ENCODE data around the gene PAGR1. TPM values are rescaled to one million over a fixed set of nuclear protein-coding genes. Genes with fewer than 3 reads are reported as not detected.

The PAGR1 gene
- total and polyA plus RNA-seq, 12 donors = 9.6 to 35.1 (median 13.0) TPM

DNA sequence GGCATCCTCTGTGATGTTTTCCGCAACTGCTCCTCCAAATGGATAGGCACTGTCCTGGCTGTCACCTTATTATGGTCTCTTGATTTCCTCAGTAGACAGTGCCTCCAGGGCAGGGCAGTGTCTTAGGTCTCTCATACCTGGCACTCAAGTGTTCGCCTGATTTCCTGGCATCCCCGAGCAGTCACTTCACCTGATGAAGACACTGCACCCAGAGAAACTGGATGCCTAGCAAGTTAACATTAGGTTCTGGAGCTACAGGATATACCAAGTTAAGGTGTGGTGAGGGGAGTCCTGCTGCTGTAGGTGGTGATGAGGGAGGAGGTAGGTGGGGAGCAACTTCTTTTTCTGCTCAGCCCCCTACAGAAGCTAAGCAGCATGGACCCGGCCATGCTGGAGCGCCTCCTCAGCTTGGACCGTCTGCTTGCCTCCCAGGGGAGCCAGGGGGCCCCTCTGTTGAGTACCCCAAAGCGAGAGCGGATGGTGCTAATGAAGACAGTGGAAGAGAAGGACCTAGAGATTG, 13.5 kb upstream of the PAGR1 start:
- no peaks in the 10 kb centered on the region for H3K27me3 ChIP-seq
- intact Hi-C loops (cut with DNase I) = loop anchor here in 1 of 10 donors (10.0 kb wide), 1 partner anchor 172 kb away; the partner anchor contains the start of gene TAOK2
- no peak overlapping the region for H3K4me3 ChIP-seq
- peaks cover 5 to 16% (median 13%) of the 10 kb centered on the region in 9 donors for H3K4me1 ChIP-seq
- no peak overlapping the region for H3K27ac ChIP-seq
- ATAC-seq (no peak), DNase-seq (no peak)
- 98% methylated on average over 8 of the region's 8 CpGs for WGBS, 2 donors
- H3K36me3 ChIP-seq = peaks cover 0 to 52% (median 12%) of the 10 kb centered on the region in 9 donors
- H3K9me3 ChIP-seq = no peaks in the 10 kb centered on the region
- TF ChIP-seq, protein P1, sequence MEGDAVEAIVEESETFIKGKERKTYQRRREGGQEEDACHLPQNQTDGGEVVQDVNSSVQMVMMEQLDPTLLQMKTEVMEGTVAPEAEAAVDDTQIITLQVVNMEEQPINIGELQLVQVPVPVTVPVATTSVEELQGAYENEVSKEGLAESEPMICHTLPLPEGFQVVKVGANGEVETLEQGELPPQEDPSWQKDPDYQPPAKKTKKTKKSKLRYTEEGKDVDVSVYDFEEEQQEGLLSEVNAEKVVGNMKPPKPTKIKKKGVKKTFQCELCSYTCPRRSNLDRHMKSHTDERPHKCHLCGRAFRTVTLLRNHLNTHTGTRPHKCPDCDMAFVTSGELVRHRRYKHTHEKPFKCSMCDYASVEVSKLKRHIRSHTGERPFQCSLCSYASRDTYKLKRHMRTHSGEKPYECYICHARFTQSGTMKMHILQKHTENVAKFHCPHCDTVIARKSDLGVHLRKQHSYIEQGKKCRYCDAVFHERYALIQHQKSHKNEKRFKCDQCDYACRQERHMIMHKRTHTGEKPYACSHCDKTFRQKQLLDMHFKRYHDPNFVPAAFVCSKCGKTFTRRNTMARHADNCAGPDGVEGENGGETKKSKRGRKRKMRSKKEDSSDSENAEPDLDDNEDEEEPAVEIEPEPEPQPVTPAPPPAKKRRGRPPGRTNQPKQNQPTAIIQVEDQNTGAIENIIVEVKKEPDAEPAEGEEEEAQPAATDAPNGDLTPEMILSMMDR (IDR thresholded peaks at IDR 0.05) = no peak

GRCh38 chr16:29804020-29804419, 11.9 kb upstream of the PAGR1 start:
- no peaks in the 10 kb centered on the region for H3K27me3 ChIP-seq
- intact Hi-C loops (cut with DNase I) = loop anchor here in 2 of 10 donors (2.0 to 10.0 kb wide), 2 partner anchors 13 to 171 kb away; partner anchors contain the start of genes KIF22 (in 1 of the 2) and TAOK2 (in 1 of the 2)
- ATAC-seq (no peak), DNase-seq (no peak)
- WGBS, 2 donors = 80 to 84% methylated on average over 8 of the region's 8 CpGs
- TF ChIP-seq, protein P1 (IDR thresholded peaks at IDR 0.05) = no peak
- H3K4me3 ChIP-seq = peak overlapping the region in 5 of 10 donors; percentile 65 to 99 (median 76)
- peaks cover 0 to 43% (median 12%) of the 10 kb centered on the region in 9 donors for H3K36me3 ChIP-seq
- peaks cover 15 to 32% (median 28%) of the 10 kb centered on the region in 9 donors for H3K4me1 ChIP-seq
- peak overlapping the region; percentile 94 to 100 (median 97) for H3K27ac ChIP-seq
- no peaks in the 10 kb centered on the region for H3K9me3 ChIP-seq

DNA sequence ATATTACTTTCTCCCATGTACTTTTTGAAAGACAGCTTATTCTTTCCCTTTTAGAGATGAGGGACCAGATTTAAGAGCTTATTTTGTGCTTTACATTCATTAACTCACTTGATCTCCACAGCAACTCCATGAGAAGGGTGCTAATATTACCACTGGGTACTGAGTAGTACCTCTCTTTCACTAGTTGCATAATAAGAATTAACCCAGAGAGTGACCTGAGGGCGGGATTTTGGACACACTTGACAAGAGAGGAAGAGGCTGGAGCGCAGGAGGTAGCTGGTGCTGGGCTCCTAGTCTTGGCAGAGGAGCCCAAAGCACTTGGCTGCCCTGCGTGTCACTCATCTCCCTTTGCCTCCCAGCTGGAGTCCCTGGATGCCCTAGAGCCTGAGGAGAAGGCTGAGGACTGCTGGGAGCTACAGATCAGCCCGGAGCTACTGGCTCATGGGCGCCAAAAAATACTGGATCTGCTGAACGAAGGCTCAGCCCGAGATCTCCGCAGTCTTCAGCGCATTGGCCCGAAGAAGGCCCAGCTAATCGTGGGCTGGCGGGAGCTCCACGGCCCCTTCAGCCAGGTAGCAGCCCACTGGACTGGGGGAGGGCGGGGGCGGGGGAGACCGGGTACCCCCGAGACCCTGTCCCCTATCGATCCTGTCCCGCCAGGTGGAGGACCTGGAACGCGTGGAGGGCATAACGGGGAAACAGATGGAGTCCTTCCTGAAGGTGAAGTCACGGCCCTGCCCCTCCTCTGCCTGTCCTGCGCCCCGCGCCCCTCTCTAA, 11.3 kb upstream of the PAGR1 start:
- H3K27me3 ChIP-seq = no peaks in the 10 kb centered on the region
- H3K4me1 ChIP-seq = peaks cover 18 to 38% (median 35%) of the 10 kb centered on the region in 9 donors
- ATAC-seq (peak; percentile 3 to 59 (median 43)), DNase-seq (peak; percentile 61 to 64)
- peaks cover 0 to 43% (median 9%) of the 10 kb centered on the region in 9 donors for H3K36me3 ChIP-seq
- no peaks in the 10 kb centered on the region for H3K9me3 ChIP-seq
- TF ChIP-seq, protein P1 (IDR thresholded peaks at IDR 0.05) = no peak
- H3K27ac ChIP-seq = peak overlapping the region; percentile 94 to 100 (median 97)
- intact Hi-C loops (cut with DNase I) = loop anchor here in 3 of 10 donors (1.0 to 10.0 kb wide), 3 partner anchors 14 to 170 kb away; partner anchors contain the start of genes KIF22 (in 2 of the 3) and TAOK2 (in 1 of the 3)
- H3K4me3 ChIP-seq = peak overlapping the region; percentile 65 to 99 (median 79)
- 2 to 5% methylated on average over 26 of the region's 26 CpGs for WGBS, 2 donors
